ENCODE measurements around the gene COX5B.

DNA sequence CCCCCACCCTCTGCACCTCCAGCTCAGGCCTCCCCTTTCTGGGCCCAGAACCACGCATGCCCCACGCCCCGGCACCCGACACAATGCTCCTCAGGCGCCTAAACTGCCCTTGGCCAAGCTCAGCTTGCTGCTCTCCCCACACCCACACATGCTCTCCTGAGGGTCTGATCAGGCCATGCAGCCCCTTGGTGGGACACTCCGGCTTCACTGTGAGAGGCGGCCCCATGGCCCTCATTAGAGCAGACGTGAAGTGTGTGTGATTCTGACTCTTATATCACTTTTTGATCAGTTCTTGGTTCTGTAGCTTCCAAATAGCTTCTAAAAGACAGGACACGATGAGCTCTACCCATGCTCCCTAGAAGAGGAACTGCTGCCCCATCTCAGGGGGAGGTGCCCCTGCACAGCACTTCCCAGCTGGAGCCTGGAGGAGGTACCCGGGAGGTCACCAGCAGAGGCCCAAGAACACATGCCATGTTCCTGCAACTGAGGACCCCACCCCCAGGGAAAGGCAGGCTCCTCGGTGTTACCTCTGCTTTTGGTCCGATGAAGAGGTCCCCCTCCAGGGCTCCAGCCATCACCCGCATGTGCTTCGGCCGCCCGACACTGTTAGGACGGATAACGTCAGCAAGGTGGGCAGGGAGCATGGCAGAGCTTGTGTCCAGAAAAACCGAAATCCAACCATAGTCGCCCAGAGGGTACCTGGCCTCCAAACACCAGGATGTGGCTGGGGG lies 14.3 kb downstream of the COX5B start:
- TF ChIP-seq POLR2AphosphoS5 (IDR thresholded peaks at IDR 0.05; ENCODE audit: borderline replicate concordance, low read depth, low read length), result no peak
- no peak for TF ChIP-seq EZH2 (IDR thresholded peaks at IDR 0.05)
